H1 (cell line): ENCODE results near the gene NT5DC1. TPM values are rescaled to one million over a fixed set of nuclear protein-coding genes. Genes with fewer than 3 reads are reported as not detected.
A peak's percentile ranks its signal among the peaks of the same experiment; 100 is the strongest.

ENCODE experiments used
- BACH1 ChIP-seq: IDR thresholded peaks from 2 replicates; pipeline ENCODE4 v1.6.1; 2012; ENCODE audit warnings: low read length, improper control_type of control experiment
- BRCA1 ChIP-seq: IDR thresholded peaks from 2 replicates; pipeline ENCODE4 v1.6.1; 2012; ENCODE audit warnings: low read depth, low read length, improper control_type of control experiment
- CREB1 ChIP-seq: IDR thresholded peaks from 2 replicates; pipeline ENCODE4 v1.6.1; 2012; ENCODE audit warnings: inconsistent platforms
- SIN3A ChIP-seq, 2 experiments: IDR thresholded peaks in 1 of 2; conservative IDR thresholded peaks in 1 of 2; 2 replicates each; pipeline ENCODE4 v1.6.1; 2011 to 2012; ENCODE audit warnings: low read length in 2 of 2, improper control_type of control experiment in 1 of 2, low read depth in 1 of 2, mild to moderate bottlenecking in 1 of 2
- TBP ChIP-seq: IDR thresholded peaks from 2 replicates; pipeline ENCODE4 v1.6.1; 2011; ENCODE audit warnings: low read depth, low read length, improper control_type of control experiment
- TCF12 ChIP-seq: IDR thresholded peaks from 2 replicates; pipeline ENCODE4 v1.6.1; 2011; ENCODE audit warnings: low read depth, mild to moderate bottlenecking, low read length
- YY1 ChIP-seq: IDR thresholded peaks from 2 replicates; pipeline ENCODE4 v1.6.1; 2011; ENCODE audit warnings: low read depth, mild to moderate bottlenecking, low read length
- polyA plus RNA-seq, 7 experiments: library from polyadenylated mRNA; depleted of rRNA in 3 of 7; stranded (reverse) in 5 of 7; unstranded in 2 of 7; fragments of >200 nt in 5 of 7; fragments of 200-250 nt in 2 of 7; gene quantifications; 1 replicate in 5 of 7; 2 replicates in 1 of 7; 4 replicates in 1 of 7; pipeline versions ENCODE4 v1.2.1 to v1.2.3, GENCODE V29; 2011 to 2013; ENCODE audit warnings: missing spikeins in 2 of 7, mixed read lengths in 2 of 7
- total RNA-seq: library from RNA; stranded (reverse); fragmentation: NEBNext Ultra II Directional; extraction: Animal tissue kit (Norgen Biotek cat#: 25700); gene quantifications from 2 replicates; pipeline ENCODE4 v1.2.1, GENCODE V29; 2021

NT5DC1 gene
- total and polyA plus RNA-seq, 2 of the 8 experiments (the other 6 are each of a cell fraction or from before 2014, with no cell fraction given), result 25.3 to 72.7 TPM

DNA sequence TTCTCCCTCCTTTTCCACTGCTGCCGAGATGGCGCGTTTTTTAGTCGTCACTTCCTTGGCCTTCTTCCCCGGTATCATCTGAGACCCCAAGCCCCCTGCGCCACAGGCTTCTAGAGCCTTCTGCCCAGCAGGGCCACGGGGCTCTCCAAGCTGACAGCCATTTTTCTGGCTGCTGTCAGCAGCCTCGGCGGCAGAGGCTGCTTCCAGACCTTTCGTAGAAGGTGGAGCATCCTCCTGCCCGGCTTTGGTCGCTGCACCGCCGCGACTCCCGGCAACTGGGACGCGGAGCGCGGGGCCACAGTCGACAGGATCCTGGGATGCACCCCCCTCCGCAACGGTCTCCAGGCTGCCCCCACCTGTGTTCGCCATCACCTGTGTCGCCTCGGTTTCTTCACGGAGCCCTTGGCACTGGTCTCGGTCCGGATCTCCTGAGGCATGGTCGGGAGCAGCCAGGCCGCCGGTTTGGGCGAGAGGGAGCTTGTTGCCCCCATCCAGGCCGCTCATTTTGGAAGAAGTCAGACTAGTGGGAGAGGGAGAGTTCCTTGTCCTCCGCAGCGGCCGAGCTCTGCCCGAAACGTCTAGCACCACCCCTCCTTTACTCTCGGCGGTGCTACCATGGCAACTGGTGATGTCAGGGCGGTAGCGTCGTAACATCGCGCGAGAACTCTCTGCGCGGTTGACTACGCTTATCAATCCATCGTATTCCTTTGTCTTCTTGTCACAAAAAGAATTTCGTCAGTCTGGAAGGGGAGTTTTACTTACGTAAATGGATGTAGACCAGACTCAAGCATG lies 153.0 kb downstream of the NT5DC1 start, which contains the start of gene TSPYL4 (continued):
- TF ChIP-seq YY1 (peak; percentile 73), BRCA1 (peak; percentile 77), SIN3A (conservative IDR thresholded peaks at IDR 0.05 in 1 of 2, IDR thresholded peaks at IDR 0.05 in 1 of 2; ENCODE audit: low read depth in 1 of 2, low read length in 2 of 2) (peak; percentile 65 to 84; a peak in 3 of 4 replicates), CREB1 (peak; percentile 94), TCF12 (no peak), TBP (peak; percentile 79), BACH1 (no peak)
